H7 (cell line): ENCODE data around the gene MRTFA. TPM values are rescaled to one million over a fixed set of nuclear protein-coding genes. Genes with fewer than 3 reads are reported as not detected.

Source experiments
- DNase-seq: peaks from one replicate; pipeline ENCODE4 v3.0.0; 2012
- H3K27me3 ChIP-seq: 2 replicates; pipeline ENCODE4 v1.6.0; 2011; ENCODE audit warnings: mild to moderate bottlenecking, low read length; ENCODE audit not compliant: control insufficient read depth, insufficient read depth
- H3K36me3 ChIP-seq: replicated peaks from 2 replicates; pipeline ENCODE4 v1.5.1; 2011; ENCODE audit warnings: low read length; ENCODE audit not compliant: control insufficient read depth, insufficient read depth
- H3K4me3 ChIP-seq: 2 replicates; pipeline ENCODE4 v1.5.1; 2011; ENCODE audit warnings: low read depth, mild to moderate bottlenecking, control low read depth, low read length, moderate library complexity; ENCODE audit not compliant: insufficient read depth
- total RNA-seq: library from RNA; depleted of rRNA; stranded (reverse); fragments of >200 nt; shearing (Covaris generic); gene quantifications from 2 replicates; pipeline ENCODE4 v1.2.3, GENCODE V29; 2014

The MRTFA gene
- total RNA-seq, 1 experiment from 2014 or later = 26.2 TPM

- no peak for DNase-seq
- Histone ChIP-seq H3K27me3 (no peaks in the 10 kb centered on the region), H3K4me3 (no peak overlapping the region), H3K36me3 (no peaks in the 10 kb centered on the region)
These were observed 9.2 kb upstream of the MRTFA start for GRCh38 chr22:40645579-40646197.

GRCh38 chr22:40642316-40642715, 5.8 kb upstream of the MRTFA start:
- no peak for DNase-seq
- Histone ChIP-seq H3K36me3 (no peaks in the 10 kb centered on the region), H3K4me3 (no peak overlapping the region), H3K27me3 (no peaks in the 10 kb centered on the region; the same call in 1 of the 2 replicates)

GRCh38 chr22:40641269-40641668, 4.8 kb upstream of the MRTFA start:
- no peak for DNase-seq
- no peaks in the 10 kb centered on the region for H3K36me3 ChIP-seq
- H3K27me3 ChIP-seq = no peaks in the 10 kb centered on the region; the same call in 1 of the 2 replicates
- H3K4me3 ChIP-seq = no peak overlapping the region

GRCh38 chr22:40638261-40638660, 1.7 kb upstream of the MRTFA start:
- Histone ChIP-seq H3K27me3 (no peaks in the 10 kb centered on the region; the same call in 1 of the 2 replicates), H3K4me3 (no peak overlapping the region), H3K36me3 (no peaks in the 10 kb centered on the region)
- no peak for DNase-seq

- Histone ChIP-seq H3K36me3 (no peaks in the 10 kb centered on the region), H3K27me3 (no peaks in the 10 kb centered on the region; the same call in 1 of the 2 replicates), H3K4me3 (peak overlapping the region; percentile 70)
- no peak for DNase-seq
These were observed 948 bp upstream of the MRTFA start for GRCh38 chr22:40637183-40638150.

GRCh38 chr22:40635940-40636379, 559 bp downstream of the MRTFA start:
- H3K27me3 ChIP-seq = no peaks in the 10 kb centered on the region; the same call in 1 of the 2 replicates
- DNase-seq = no peak
- H3K36me3 ChIP-seq = no peaks in the 10 kb centered on the region
- peak overlapping the region; percentile 86 for H3K4me3 ChIP-seq

- no peaks in the 10 kb centered on the region for H3K36me3 ChIP-seq
- H3K4me3 ChIP-seq = peak overlapping the region; percentile 86
- no peaks in the 10 kb centered on the region; the same call in 1 of the 2 replicates for H3K27me3 ChIP-seq
- no peak for DNase-seq
These were observed 1.2 kb downstream of the MRTFA start for GRCh38 chr22:40635043-40635939.

- DNase-seq = no peak
- H3K27me3 ChIP-seq = no peaks in the 10 kb centered on the region; the same call in 1 of the 2 replicates
- no peak overlapping the region for H3K4me3 ChIP-seq
- H3K36me3 ChIP-seq = no peaks in the 10 kb centered on the region
These were observed 2.2 kb downstream of the MRTFA start for GRCh38 chr22:40634119-40634903.

GRCh38 chr22:40633036-40633435, 3.5 kb downstream of the MRTFA start:
- Histone ChIP-seq H3K27me3 (no peaks in the 10 kb centered on the region; the same call in 1 of the 2 replicates), H3K4me3 (no peak overlapping the region), H3K36me3 (no peaks in the 10 kb centered on the region)
- no peak for DNase-seq

GRCh38 chr22:40631925-40632324, 4.6 kb downstream of the MRTFA start:
- no peaks in the 10 kb centered on the region for H3K27me3 ChIP-seq
- no peak for DNase-seq
- H3K36me3 ChIP-seq = no peaks in the 10 kb centered on the region
- no peak overlapping the region for H3K4me3 ChIP-seq

- Histone ChIP-seq H3K27me3 (no peaks in the 10 kb centered on the region), H3K36me3 (no peaks in the 10 kb centered on the region), H3K4me3 (no peak overlapping the region)
- DNase-seq = no peak
These were observed 8.0 kb downstream of the MRTFA start for GRCh38 chr22:40628354-40629042.

- DNase-seq = no peak
- no peaks in the 10 kb centered on the region for H3K36me3 ChIP-seq
- H3K4me3 ChIP-seq = no peak overlapping the region
- H3K27me3 ChIP-seq = no peaks in the 10 kb centered on the region
These were observed 8.9 kb downstream of the MRTFA start for GRCh38 chr22:40627612-40628011.

- no peaks in the 10 kb centered on the region for H3K27me3 ChIP-seq
These were observed 9.7 kb downstream of the MRTFA start for GRCh38 chr22:40626851-40627250.

More at GRCh38 chr22:40626851-40627250, 9.7 kb downstream of the MRTFA start:
- Histone ChIP-seq H3K36me3 (no peaks in the 10 kb centered on the region), H3K4me3 (no peak overlapping the region)
- DNase-seq = no peak
